GM12864 (cell line): ENCODE measurements around the gene ECE2.

Experiments
- DNase-seq: peaks from one replicate; pipeline ENCODE4 v3.0.0-alpha.2; 2011; ENCODE audit warnings: low read depth
- H3K4me3 ChIP-seq: 2 replicates; pipeline ENCODE4 v1.5.1; 2011; ENCODE audit warnings: mild to moderate bottlenecking, low read depth, low read length, control low read depth
- CTCF ChIP-seq: IDR thresholded peaks from 2 replicates; pipeline ENCODE4 v1.5.1; 2011; ENCODE audit warnings: low read depth, mild to moderate bottlenecking, moderate library complexity, low read length, control low read depth, inconsistent platforms; ENCODE audit errors: missing control alignments

Gene ECE2

GRCh38 chr3:184250167-184250828, 25.5 kb upstream of the ECE2 start:
- DNase-seq = peak; percentile 83
- peak overlapping the region; percentile 91 for H3K4me3 ChIP-seq
- peak; percentile 94 for TF ChIP-seq CTCF

- DNase-seq = no peak
- H3K4me3 ChIP-seq = no peak overlapping the region
- no peak for TF ChIP-seq CTCF
Observed at GRCh38 chr3:184255291-184256039, 20.4 kb upstream of the ECE2 start.

DNA sequence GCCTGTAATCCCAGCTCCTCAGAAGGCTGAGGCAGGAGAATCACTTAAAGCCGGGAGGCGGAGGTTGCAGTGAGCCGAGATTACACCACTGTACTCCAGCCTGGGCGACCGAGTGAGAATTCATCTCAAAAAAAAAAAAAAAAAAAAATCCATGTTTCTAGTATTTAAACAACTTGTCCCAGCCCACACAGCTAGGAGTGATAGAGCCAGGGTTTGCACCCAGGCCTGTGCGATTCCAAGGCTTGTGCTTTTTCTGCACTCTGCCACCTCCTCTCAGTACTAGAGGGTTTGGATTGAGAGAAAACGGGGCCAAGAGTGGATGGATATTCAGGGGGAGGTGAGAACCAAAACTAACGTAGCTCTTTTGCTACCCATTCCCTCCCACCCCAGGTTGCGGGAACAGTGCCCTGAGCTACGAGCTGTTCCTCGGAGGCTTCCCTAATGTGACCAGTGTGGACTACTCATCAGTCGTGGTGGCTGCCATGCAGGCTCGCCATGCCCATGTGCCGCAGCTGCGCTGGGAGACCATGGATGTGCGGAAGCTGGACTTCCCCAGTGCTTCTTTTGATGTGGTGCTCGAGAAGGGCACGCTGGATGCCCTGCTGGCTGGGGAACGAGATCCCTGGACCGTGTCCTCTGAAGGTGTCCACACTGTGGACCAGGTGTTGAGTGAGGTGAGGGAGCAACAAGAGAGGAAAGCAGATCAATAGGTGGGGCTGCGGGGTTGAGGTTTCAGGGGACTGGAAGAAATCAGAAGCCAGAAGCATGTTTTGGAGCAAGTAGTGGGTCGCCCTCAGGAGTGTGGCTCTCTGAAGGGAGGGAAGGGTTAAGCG, 18.5 kb upstream of the ECE2 start:
- DNase-seq = no peak
- TF ChIP-seq CTCF = no peak
- no peak overlapping the region for H3K4me3 ChIP-seq

DNA sequence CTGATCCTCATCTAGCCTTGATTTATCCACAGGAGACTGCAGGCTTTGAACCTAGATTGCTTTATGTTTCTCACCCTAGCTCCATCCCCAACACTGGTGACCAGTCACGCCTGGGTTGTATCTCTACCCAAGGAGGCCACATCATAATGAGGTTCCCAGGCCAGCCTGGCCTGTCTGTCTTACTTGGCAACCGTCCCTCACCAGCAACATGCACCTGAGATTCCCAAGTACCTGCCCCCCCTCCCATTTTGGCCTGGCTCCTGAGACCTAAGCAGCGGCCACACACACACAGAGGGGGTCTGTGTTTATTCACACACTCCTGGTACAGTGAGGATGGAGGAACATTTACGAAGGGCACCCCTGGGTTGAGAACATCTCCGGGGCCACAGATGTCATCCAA, 16.9 kb upstream of the ECE2 start:
- no peak for TF ChIP-seq CTCF
- DNase-seq = no peak
- no peak overlapping the region for H3K4me3 ChIP-seq

DNA sequence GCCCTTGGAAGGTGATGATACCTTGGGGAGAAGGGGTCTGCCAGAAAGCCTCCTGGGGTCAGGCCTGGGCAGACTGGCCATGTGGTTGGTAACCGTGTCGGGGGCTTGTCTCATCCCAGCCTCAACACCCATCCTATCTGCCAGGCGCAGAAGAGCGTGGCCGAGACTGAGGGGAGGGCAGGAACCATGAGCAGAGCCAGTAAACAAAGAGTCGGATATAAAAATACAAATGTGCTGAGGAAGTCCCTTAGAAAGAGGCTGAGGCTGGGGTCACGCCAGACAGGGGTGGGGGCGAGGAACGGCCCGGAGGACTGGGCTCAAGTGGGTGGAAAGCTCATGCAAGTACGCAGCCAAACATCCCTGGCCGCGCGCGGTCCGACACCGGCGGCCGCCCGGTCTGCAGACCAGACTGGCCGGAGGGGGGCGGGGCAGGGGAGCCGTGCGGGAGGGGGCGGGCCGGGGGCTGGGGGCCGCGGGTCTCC, 16.4 kb upstream of the ECE2 start:
- TF ChIP-seq CTCF = no peak
- no peak overlapping the region for H3K4me3 ChIP-seq
- DNase-seq = no peak

- DNase-seq = no peak
- H3K4me3 ChIP-seq = no peak overlapping the region
- TF ChIP-seq CTCF = no peak
Observed at GRCh38 chr3:184259878-184260723, 15.7 kb upstream of the ECE2 start.
